Activated T-helper 1 cell treated with anti-CD3 and anti-CD28 coated beads, Interleukin-12 subunit alpha, Interleukin-12 subunit beta, Interleukin-2, Interleukin-4 antibody, amounts not matched to agents 30 ng/mL and 10 ng/mL and 1 ng/mL, durations not matched to agents 14 hours and 24 hours and 36 hours (primary cell): ENCODE results near the gene ZNF658. TPM values are rescaled to one million over a fixed set of nuclear protein-coding genes. Genes with fewer than 3 reads are reported as not detected.
"Not testable (repeated sequence)": the region's sequence is repeated elsewhere in the genome, so short reads cannot be mapped to it uniquely, and the experiment has no call there.

ENCODE experiments used
- DNase-seq: peaks from one replicate; pipeline ENCODE4 v3.0.0; 2021; ENCODE audit warnings: low spot score
- H3K27ac Mint-ChIP-seq: one replicate; pipeline ENCODE4 v1.8.0; 2021; ENCODE audit warnings: mild to moderate bottlenecking, mixed read lengths
- H3K27me3 Mint-ChIP-seq: one replicate; pipeline ENCODE4 v1.8.0; 2022; ENCODE audit warnings: mild to moderate bottlenecking, moderate library complexity, mixed read lengths; ENCODE audit not compliant: insufficient read depth
- H3K36me3 Mint-ChIP-seq: one replicate; pipeline ENCODE4 v1.8.0; 2021; ENCODE audit warnings: low read depth, mixed read lengths
- H3K4me1 Mint-ChIP-seq: one replicate; pipeline ENCODE4 v1.8.0; 2021; ENCODE audit warnings: low read depth, mixed read lengths
- H3K4me3 Mint-ChIP-seq: one replicate; pipeline ENCODE4 v1.8.0; 2021; ENCODE audit warnings: mild to moderate bottlenecking, moderate library complexity, mixed read lengths
- H3K9me3 Mint-ChIP-seq: one replicate; pipeline ENCODE4 v1.8.0; 2021; ENCODE audit warnings: mixed read lengths
- intact Hi-C: fragments of 100-400 bp; cut with micrococcal nuclease; formaldehyde crosslinking; loops from one replicate; pipeline ENCODE4 v1.15.1; 2024
- total RNA-seq: library from RNA; stranded (reverse); gene quantifications from 2 replicates; pipeline ENCODE4 v1.2.3, GENCODE V29; 2022

The ZNF658 gene
- total RNA-seq, 1 donor from 2014 or later: 1.9 TPM

- H3K4me1 Mint-ChIP-seq, DNase-seq, intact Hi-C loops, H3K36me3 Mint-ChIP-seq, H3K9me3 Mint-ChIP-seq, H3K27me3 Mint-ChIP-seq, H3K4me3 Mint-ChIP-seq, H3K27ac Mint-ChIP-seq: not testable (repeated sequence)
Measured at GRCh38 chr9:66942400-66943155, 42.1 kb downstream of the ZNF658 start.

GRCh38 chr9:66952576-66952975 is 52.1 kb downstream of the ZNF658 start:
- H3K27ac Mint-ChIP-seq, H3K4me3 Mint-ChIP-seq, H3K4me1 Mint-ChIP-seq, H3K36me3 Mint-ChIP-seq, H3K27me3 Mint-ChIP-seq, DNase-seq, H3K9me3 Mint-ChIP-seq, intact Hi-C loops: not testable (repeated sequence)

Other genes starting within 250 kb of the ZNF658 start
- not detected in 2 replicates for gene SPATA31A3, start 91.8 kb downstream of the ZNF658 start, total RNA-seq